K562 (cell line): ENCODE results near the gene MCIDAS. TPM values are rescaled to one million over a fixed set of nuclear protein-coding genes. Genes with fewer than 3 reads are reported as not detected.

Experiments used
- ATAC-seq: fragments of 200-7000 bp; cut with Tn5 transposase; 3 replicates; pipeline ENCODE4 v1.9.1; 2020; ENCODE audit warnings: moderate library complexity
- BruUV-seq: library from RNA; stranded (reverse); fragments of 400-500 nt; replicated peaks from 2 replicates; lab custom pipeline; 2021; lab: Mats Ljungman, UMichigan
- CTCF ChIA-PET: fragments of 300-600 bp; formaldehyde crosslinking; extraction: SDS; loops from one replicate; lab custom pipeline; 2021; ENCODE audit warnings: low intra/inter-chr PET ratio; lab: Yijun Ruan, JAX
- POLR2A ChIA-PET: fragments of 300-600, 350-650 bp; sonication (Branson Sonifier 250); formaldehyde crosslinking; extraction: SDS; loops from one replicate; lab custom pipeline; 2021; ENCODE audit warnings: antibody characterized with exemption, inconsistent platforms; lab: Yijun Ruan, JAX
- DNase-seq, 4 experiments: peaks; one replicate each; pipeline versions ENCODE4 v3.0.0 to v3.0.0-alpha.2; 2011 to 2018; ENCODE audit warnings: low spot score in 3 of 4, mixed read lengths in 3 of 4; ENCODE audit errors: extremely low read depth in 1 of 4
- FAIRE-seq: peaks from 2 replicates; lab custom pipeline; 2011; peaks lifted over from hg19 to GRCh38; lab: Jason Lieb, UNC
- H2AFZ ChIP-seq: 2 replicates; pipeline ENCODE4 v1.6.0; 2011; ENCODE audit warnings: low read depth, low read length, control low read depth, inconsistent platforms
- H3K27ac ChIP-seq: fragments of 200-600 bp; 3 replicates; pipeline ENCODE4 v1.8.0; 2011; ENCODE audit warnings: low read depth, mild to moderate bottlenecking, control low read depth, inconsistent platforms, low read length, moderate library complexity, mixed read lengths; ENCODE audit errors: extremely low read depth
- H3K27me3 ChIP-seq, 2 experiments: fragments of 300-600 bp in 1 of 2; 2 replicates in 1 of 2; 3 replicates in 1 of 2; pipeline versions ENCODE4 v1.6.0 to v1.8.0; 2011; ENCODE audit warnings: inconsistent platforms in 2 of 2, low read length in 2 of 2, mild to moderate bottlenecking in 1 of 2, mixed read lengths in 1 of 2, moderate library complexity in 1 of 2; ENCODE audit not compliant: control insufficient read depth in 2 of 2, insufficient read depth in 2 of 2
- H3K36me3 ChIP-seq: fragments of 300-600 bp; 3 replicates; pipeline ENCODE4 v1.8.0; 2011; ENCODE audit warnings: mild to moderate bottlenecking, low read length, inconsistent platforms; ENCODE audit not compliant: control insufficient read depth, insufficient read depth
- H3K4me1 ChIP-seq, 2 experiments: fragments of 200-600 bp in 1 of 2; replicated peaks in 1 of 2; 2 replicates in 1 of 2; 3 replicates in 1 of 2; pipeline versions ENCODE4 v1.5.1 to v1.8.0; 2011; ENCODE audit warnings: inconsistent platforms in 2 of 2, low read length in 2 of 2, mild to moderate bottlenecking in 1 of 2, mixed read lengths in 1 of 2, moderate library complexity in 1 of 2; ENCODE audit not compliant: control insufficient read depth in 2 of 2, insufficient read depth in 2 of 2
- H3K4me2 ChIP-seq: 2 replicates; pipeline ENCODE4 v1.6.1; 2011; ENCODE audit warnings: low read length, control low read depth, inconsistent platforms, mixed read lengths; ENCODE audit not compliant: insufficient read depth
- H3K4me3 ChIP-seq: fragments of 200-600 bp; sonication (generic), shearing (Covaris generic); 2 replicates; pipeline ENCODE4 v1.5.1; 2016; ENCODE audit warnings: control low read depth, inconsistent platforms
- H3K79me2 ChIP-seq: fragments of 200-600 bp; 3 replicates; pipeline ENCODE4 v1.8.0; 2011; ENCODE audit warnings: low read length, inconsistent platforms; ENCODE audit not compliant: control insufficient read depth, insufficient read depth
- H3K9ac ChIP-seq, 2 experiments: 2 replicates each; pipeline versions ENCODE4 v1.6.0 to v1.6.1; 2011; ENCODE audit warnings: low read depth in 2 of 2, low read length in 2 of 2, control low read depth in 1 of 2, inconsistent platforms in 1 of 2, mild to moderate bottlenecking in 1 of 2, mixed read lengths in 1 of 2; ENCODE audit not compliant: insufficient read depth in 1 of 2
- H3K9me1 ChIP-seq: one replicate; pipeline ENCODE4 v1.6.0; 2011; ENCODE audit warnings: inconsistent platforms, mild to moderate bottlenecking, low read length, moderate library complexity; ENCODE audit not compliant: control insufficient read depth, insufficient read depth
- H3K9me3 ChIP-seq: replicated peaks from 2 replicates; pipeline ENCODE4 v1.5.1; 2011; ENCODE audit warnings: low read depth, low read length, inconsistent platforms; ENCODE audit not compliant: control insufficient read depth, insufficient read depth
- H4K20me1 ChIP-seq: replicated peaks from 2 replicates; pipeline ENCODE4 v1.6.1; 2011; ENCODE audit warnings: low read length, inconsistent platforms, mixed read lengths; ENCODE audit not compliant: control insufficient read depth, insufficient read depth
- EGR1 ChIP-seq: fragments of 450-650 bp; conservative IDR thresholded peaks from 2 replicates; pipeline ENCODE4 v1.6.1; 2017; ENCODE audit warnings: mild to moderate bottlenecking
- MXI1 ChIP-seq: IDR thresholded peaks from 2 replicates; pipeline ENCODE4 v1.6.1; 2011; ENCODE audit warnings: low read depth, mild to moderate bottlenecking, improper control_type of control experiment, low read length
- NFIX ChIP-seq: fragments of 250-450 bp; sonication (Bioruptor Pico); IDR thresholded peaks from 2 replicates; pipeline ENCODE4 v1.4.0; 2020; ENCODE audit warnings: low read depth, mild to moderate bottlenecking, moderate library complexity
- NR3C1 ChIP-seq: sonication (generic); formaldehyde crosslinking; IDR thresholded peaks from 2 replicates; pipeline ENCODE4 v1.8.1; 2022; ENCODE audit warnings: missing genetic modification reagents
- TAF9B ChIP-seq: fragments of 450-650 bp; IDR thresholded peaks from 2 replicates; pipeline ENCODE4 v1.6.1; 2018; ENCODE audit warnings: mild to moderate bottlenecking; ENCODE audit not compliant: partially characterized antibody
- ZBTB17 ChIP-seq: fragments of 450-650 bp; formaldehyde crosslinking; IDR thresholded peaks from 2 replicates; pipeline ENCODE4 v1.4.0; 2020; ENCODE audit warnings: mild to moderate bottlenecking
- ZC3H11A ChIP-seq: IDR thresholded peaks from 2 replicates; pipeline ENCODE4 v1.6.1; 2012; ENCODE audit warnings: low read depth, low read length, improper control_type of control experiment
- ZNF354B ChIP-seq: fragments of 250-450 bp; sonication (Bioruptor Pico); IDR thresholded peaks from 2 replicates; pipeline ENCODE4 v1.4.0; 2020
- WGBS: fragments of 100-300 bp; shearing (Covaris generic); methylation state at CpG from one replicate; pipeline ENCODE4 v1.1.6; 2016; ENCODE audit warnings: low coverage, mixed read lengths; ENCODE audit not compliant: insufficient coverage; ENCODE audit errors: missing lambda C conversion rate; 5-methylcytosine and 5-hydroxymethylcytosine counted together
- in situ Hi-C: fragments of 300-500 bp; cut with MboI; formaldehyde crosslinking; loops from 4 replicates; pipeline ENCODE4 v1.15.0; 2018; ENCODE audit warnings: inconsistent platforms, mixed read lengths
- intact Hi-C: fragments of 100-400 bp; cut with micrococcal nuclease; formaldehyde crosslinking; loops from 2 replicates; pipeline ENCODE4 v1.14.2; 2022
- polyA plus RNA-seq, 8 experiments: library from polyadenylated mRNA; depleted of rRNA in 4 of 8; stranded (reverse) in 5 of 8; unstranded in 3 of 8; fragments of >200 nt; fragmentation: Nextera tagmentation in 2 of 8; fragmentation: Illumina TruSeq in 1 of 8; extraction: Ambion mirVana in 2 of 8; extraction: Trizol in 1 of 8; gene quantifications; 2 replicates each; pipeline versions ENCODE4 v1.2.1 to v1.2.3, GENCODE V29; 2011 to 2014; ENCODE audit warnings: inconsistent platforms in 1 of 8, missing spikeins in 1 of 8
- total RNA-seq, 7 experiments: library from RNA; depleted of rRNA in 6 of 7; stranded (reverse); fragments of >200 nt in 6 of 7; fragmentation: Illumina TruSeq in 2 of 7; extraction: Trizol in 2 of 7; gene quantifications; 2 replicates each; pipeline versions ENCODE4 v1.2.1 to v1.2.3, GENCODE V29; 2011 to 2021; ENCODE audit warnings: low replicate concordance in 1 of 7
- TF ChIP-seq, protein P1 (sequence below): sonication (generic); formaldehyde crosslinking; IDR thresholded peaks from 2 replicates; pipeline ENCODE4 v1.8.1; 2023; ENCODE audit warnings: missing genetic modification reagents, mild to moderate bottlenecking, borderline replicate concordance
- TF ChIP-seq, protein P2 (sequence below): sonication (generic); formaldehyde crosslinking; IDR thresholded peaks from 2 replicates; pipeline ENCODE4 v1.8.1; 2023; ENCODE audit warnings: mild to moderate bottlenecking, missing genetic modification reagents
- TF ChIP-seq, protein P3 (sequence below): fragments of 250-450 bp; sonication (Bioruptor Pico); IDR thresholded peaks from 2 replicates; pipeline ENCODE4 v1.9.0; 2021; ENCODE audit warnings: mild to moderate bottlenecking, inconsistent platforms

MCIDAS gene
- total and polyA plus RNA-seq, 9 of the 15 experiments (the other 6 are each of a cell fraction or from before 2014, with no cell fraction given): 0.07 to 1.5 (median 0.69) TPM

DNA sequence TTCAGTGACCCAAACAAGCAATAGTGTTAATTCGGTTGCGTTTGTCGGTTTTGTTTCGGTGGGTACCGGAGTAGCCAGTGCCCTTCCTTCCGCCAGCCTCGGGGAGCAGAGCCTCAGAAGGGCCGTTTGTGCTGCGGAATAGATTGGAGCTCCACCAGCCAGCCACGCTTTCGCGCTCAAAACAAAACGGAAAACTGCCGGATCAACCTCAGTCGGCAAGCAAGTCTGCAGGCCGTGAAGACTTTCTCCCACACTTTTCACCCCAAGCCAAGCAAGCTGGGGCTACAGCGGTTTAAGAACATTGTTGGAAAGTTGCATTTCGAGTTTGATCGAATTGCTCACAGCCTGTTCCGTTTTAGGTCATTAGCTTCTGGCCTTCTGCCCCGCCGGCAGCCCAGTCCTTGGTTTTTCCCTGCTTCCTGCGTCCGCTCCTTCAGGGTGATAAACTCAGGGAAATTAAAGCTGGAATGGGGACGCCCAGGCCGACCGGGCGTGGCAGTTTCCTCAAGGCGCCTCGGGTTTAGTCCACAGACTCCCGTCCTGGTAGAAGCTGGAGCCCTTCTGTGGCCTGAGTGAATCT lies 7.1 kb upstream of the MCIDAS start:
- Histone ChIP-seq H3K9me3 (no peaks in the 10 kb centered on the region), H3K79me2 (no peaks in the 10 kb centered on the region), H2AFZ (peak overlapping the region; percentile 84), H4K20me1 (no peaks in the 10 kb centered on the region), H3K36me3 (no peaks in the 10 kb centered on the region), H3K9ac (no peak overlapping the region; a peak in 1 of 4 replicates), H3K4me2 (peak overlapping the region; percentile 71; the same call in 1 of the 2 replicates), H3K4me1 (peaks cover 10 to 27% of the 10 kb centered on the region in 2 experiments; a peak in 3 of 5 replicates), H3K4me3 (peak overlapping the region; percentile 53; the same call in 1 of the 2 replicates), H3K27me3 (peaks cover 24 to 48% of the 10 kb centered on the region in 2 experiments), H3K9me1 (no peaks in the 10 kb centered on the region), H3K27ac (no peak overlapping the region)
- BruUV-seq: no TSS peak
- FAIRE-seq (no peak), ATAC-seq (no peak), DNase-seq (no peak)
- CTCF ChIA-PET: no interaction called here
- 53% methylated on average over 28 of the region's 31 CpGs for WGBS
- intact Hi-C loops (no loop called here), in situ Hi-C loops (no loop called here)
- POLR2A ChIA-PET: interaction anchor here (1.0 to 1.7 kb wide), 2 partner anchors 9 to 11 kb away, joined by 4 read pairs; no protein-coding TSS in a partner anchor
- no peak for TF ChIP-seq NFIX (CRISPR knock-in tag)
- TF ChIP-seq TAF9B: no peak
- TF ChIP-seq, protein P1, sequence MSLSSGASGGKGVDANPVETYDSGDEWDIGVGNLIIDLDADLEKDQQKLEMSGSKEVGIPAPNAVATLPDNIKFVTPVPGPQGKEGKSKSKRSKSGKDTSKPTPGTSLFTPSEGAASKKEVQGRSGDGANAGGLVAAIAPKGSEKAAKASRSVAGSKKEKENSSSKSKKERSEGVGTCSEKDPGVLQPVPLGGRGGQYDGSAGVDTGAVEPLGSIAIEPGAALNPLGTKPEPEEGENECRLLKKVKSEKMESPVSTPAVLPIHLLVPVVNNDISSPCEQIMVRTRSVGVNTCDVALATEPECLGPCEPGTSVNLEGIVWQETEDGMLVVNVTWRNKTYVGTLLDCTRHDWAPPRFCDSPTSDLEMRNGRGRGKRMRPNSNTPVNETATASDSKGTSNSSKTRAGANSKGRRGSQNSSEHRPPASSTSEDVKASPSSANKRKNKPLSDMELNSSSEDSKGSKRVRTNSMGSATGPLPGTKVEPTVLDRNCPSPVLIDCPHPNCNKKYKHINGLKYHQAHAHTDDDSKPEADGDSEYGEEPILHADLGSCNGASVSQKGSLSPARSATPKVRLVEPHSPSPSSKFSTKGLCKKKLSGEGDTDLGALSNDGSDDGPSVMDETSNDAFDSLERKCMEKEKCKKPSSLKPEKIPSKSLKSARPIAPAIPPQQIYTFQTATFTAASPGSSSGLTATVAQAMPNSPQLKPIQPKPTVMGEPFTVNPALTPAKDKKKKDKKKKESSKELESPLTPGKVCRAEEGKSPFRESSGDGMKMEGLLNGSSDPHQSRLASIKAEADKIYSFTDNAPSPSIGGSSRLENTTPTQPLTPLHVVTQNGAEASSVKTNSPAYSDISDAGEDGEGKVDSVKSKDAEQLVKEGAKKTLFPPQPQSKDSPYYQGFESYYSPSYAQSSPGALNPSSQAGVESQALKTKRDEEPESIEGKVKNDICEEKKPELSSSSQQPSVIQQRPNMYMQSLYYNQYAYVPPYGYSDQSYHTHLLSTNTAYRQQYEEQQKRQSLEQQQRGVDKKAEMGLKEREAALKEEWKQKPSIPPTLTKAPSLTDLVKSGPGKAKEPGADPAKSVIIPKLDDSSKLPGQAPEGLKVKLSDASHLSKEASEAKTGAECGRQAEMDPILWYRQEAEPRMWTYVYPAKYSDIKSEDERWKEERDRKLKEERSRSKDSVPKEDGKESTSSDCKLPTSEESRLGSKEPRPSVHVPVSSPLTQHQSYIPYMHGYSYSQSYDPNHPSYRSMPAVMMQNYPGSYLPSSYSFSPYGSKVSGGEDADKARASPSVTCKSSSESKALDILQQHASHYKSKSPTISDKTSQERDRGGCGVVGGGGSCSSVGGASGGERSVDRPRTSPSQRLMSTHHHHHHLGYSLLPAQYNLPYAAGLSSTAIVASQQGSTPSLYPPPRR (CRISPR knock-in tag): no peak
- no peak for TF ChIP-seq MXI1
- TF ChIP-seq EGR1: no peak
- TF ChIP-seq, protein P2, sequence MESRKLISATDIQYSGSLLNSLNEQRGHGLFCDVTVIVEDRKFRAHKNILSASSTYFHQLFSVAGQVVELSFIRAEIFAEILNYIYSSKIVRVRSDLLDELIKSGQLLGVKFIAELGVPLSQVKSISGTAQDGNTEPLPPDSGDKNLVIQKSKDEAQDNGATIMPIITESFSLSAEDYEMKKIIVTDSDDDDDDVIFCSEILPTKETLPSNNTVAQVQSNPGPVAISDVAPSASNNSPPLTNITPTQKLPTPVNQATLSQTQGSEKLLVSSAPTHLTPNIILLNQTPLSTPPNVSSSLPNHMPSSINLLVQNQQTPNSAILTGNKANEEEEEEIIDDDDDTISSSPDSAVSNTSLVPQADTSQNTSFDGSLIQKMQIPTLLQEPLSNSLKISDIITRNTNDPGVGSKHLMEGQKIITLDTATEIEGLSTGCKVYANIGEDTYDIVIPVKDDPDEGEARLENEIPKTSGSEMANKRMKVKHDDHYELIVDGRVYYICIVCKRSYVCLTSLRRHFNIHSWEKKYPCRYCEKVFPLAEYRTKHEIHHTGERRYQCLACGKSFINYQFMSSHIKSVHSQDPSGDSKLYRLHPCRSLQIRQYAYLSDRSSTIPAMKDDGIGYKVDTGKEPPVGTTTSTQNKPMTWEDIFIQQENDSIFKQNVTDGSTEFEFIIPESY (CRISPR knock-in tag): no peak
- TF ChIP-seq NR3C1 (CRISPR knock-in tag): no peak
- no peak for TF ChIP-seq ZBTB17
- TF ChIP-seq ZNF354B (CRISPR knock-in tag): no peak
- TF ChIP-seq, protein P3, sequence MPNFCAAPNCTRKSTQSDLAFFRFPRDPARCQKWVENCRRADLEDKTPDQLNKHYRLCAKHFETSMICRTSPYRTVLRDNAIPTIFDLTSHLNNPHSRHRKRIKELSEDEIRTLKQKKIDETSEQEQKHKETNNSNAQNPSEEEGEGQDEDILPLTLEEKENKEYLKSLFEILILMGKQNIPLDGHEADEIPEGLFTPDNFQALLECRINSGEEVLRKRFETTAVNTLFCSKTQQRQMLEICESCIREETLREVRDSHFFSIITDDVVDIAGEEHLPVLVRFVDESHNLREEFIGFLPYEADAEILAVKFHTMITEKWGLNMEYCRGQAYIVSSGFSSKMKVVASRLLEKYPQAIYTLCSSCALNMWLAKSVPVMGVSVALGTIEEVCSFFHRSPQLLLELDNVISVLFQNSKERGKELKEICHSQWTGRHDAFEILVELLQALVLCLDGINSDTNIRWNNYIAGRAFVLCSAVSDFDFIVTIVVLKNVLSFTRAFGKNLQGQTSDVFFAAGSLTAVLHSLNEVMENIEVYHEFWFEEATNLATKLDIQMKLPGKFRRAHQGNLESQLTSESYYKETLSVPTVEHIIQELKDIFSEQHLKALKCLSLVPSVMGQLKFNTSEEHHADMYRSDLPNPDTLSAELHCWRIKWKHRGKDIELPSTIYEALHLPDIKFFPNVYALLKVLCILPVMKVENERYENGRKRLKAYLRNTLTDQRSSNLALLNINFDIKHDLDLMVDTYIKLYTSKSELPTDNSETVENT (CRISPR knock-in tag): no peak
- TF ChIP-seq ZC3H11A: no peak
